HEK293 (cell line): Measurements from ENCODE around the gene SNAPC2.
A peak's percentile ranks its signal among the peaks of the same experiment; 100 is the strongest.

Experiments
- CTCF ChIA-PET: fragments of 350-600 bp; formaldehyde crosslinking; extraction: SDS; loops from one replicate; lab custom pipeline; 2021; ENCODE audit warnings: antibody characterized with exemption; lab: Yijun Ruan, JAX
- POLR2A ChIA-PET: fragments of 300-600 bp; formaldehyde crosslinking; extraction: SDS; loops from one replicate; lab custom pipeline; 2020; ENCODE audit warnings: antibody characterized with exemption, inconsistent platforms; lab: Yijun Ruan, JAX
- H3K27ac ChIP-seq: fragments of 200-500 bp; sonication (Bioruptor generic); 2 replicates; pipeline ENCODE4 v1.5.1; 2014; ENCODE audit warnings: low read depth, low read length, control low read depth, inconsistent platforms; ENCODE audit errors: extremely low read depth
- H3K36me3 ChIP-seq, 2 experiments: fragments of 200-500 bp in 1 of 2; sonication (Bioruptor generic) in 1 of 2; 1 replicate in 1 of 2; 2 replicates in 1 of 2; pipeline ENCODE4 v1.5.1; 2014 to 2017; ENCODE audit warnings: inconsistent platforms in 2 of 2, low read length in 2 of 2; ENCODE audit not compliant: control insufficient read depth in 2 of 2, insufficient read depth in 1 of 2
- H3K4me1 ChIP-seq: fragments of 200-500 bp; sonication (Bioruptor generic); 2 replicates; pipeline ENCODE4 v1.5.1; 2014; ENCODE audit warnings: mild to moderate bottlenecking, low read length, inconsistent platforms; ENCODE audit not compliant: control insufficient read depth, insufficient read depth
- H3K4me3 ChIP-seq: 2 replicates; pipeline ENCODE4 v1.5.1; 2011; ENCODE audit warnings: low read depth, mild to moderate bottlenecking, control low read depth, low read length, moderate library complexity
- H3K9me3 ChIP-seq: fragments of 200-500 bp; sonication (Bioruptor generic); 2 replicates; pipeline ENCODE4 v1.5.1; 2014; ENCODE audit warnings: low read depth, low read length, inconsistent platforms; ENCODE audit not compliant: control insufficient read depth, insufficient read depth
- KLF10 ChIP-seq: fragments of 450-650 bp; IDR thresholded peaks from 2 replicates; pipeline ENCODE4 v1.5.1; 2018; ENCODE audit warnings: missing biosample characterization, mild to moderate bottlenecking, missing genetic modification characterization
- KLF9 ChIP-seq: fragments of 450-650 bp; formaldehyde crosslinking; IDR thresholded peaks from 2 replicates; pipeline ENCODE4 v1.5.1; 2016; ENCODE audit warnings: missing biosample characterization, missing genetic modification characterization, low read depth
- MYNN ChIP-seq: fragments of 450-650 bp; formaldehyde crosslinking; IDR thresholded peaks from 2 replicates; pipeline ENCODE4 v1.5.1; 2016; ENCODE audit warnings: missing biosample characterization, missing genetic modification characterization, borderline replicate concordance
- SP2 ChIP-seq: fragments of 450-650 bp; formaldehyde crosslinking; IDR thresholded peaks from 2 replicates; pipeline ENCODE4 v1.5.1; 2016; ENCODE audit warnings: missing biosample characterization, missing genetic modification characterization
- ZFP69B ChIP-seq: fragments of 450-650 bp; formaldehyde crosslinking; IDR thresholded peaks from 2 replicates; pipeline ENCODE4 v1.5.1; 2016; ENCODE audit warnings: missing biosample characterization, missing genetic modification characterization
- ZNF114 ChIP-seq: fragments of 450-650 bp; formaldehyde crosslinking; IDR thresholded peaks from 2 replicates; pipeline ENCODE4 v1.5.0; 2017; ENCODE audit warnings: missing biosample characterization, missing genetic modification characterization
- ZNF146 ChIP-seq: fragments of 450-650 bp; formaldehyde crosslinking; IDR thresholded peaks from 2 replicates; pipeline ENCODE4 v1.5.1; 2016; ENCODE audit warnings: missing biosample characterization, missing genetic modification characterization
- ZNF239 ChIP-seq: fragments of 450-650 bp; formaldehyde crosslinking; IDR thresholded peaks from 2 replicates; pipeline ENCODE4 v1.5.1; 2016; ENCODE audit warnings: missing biosample characterization, missing genetic modification characterization
- ZNF292 ChIP-seq: fragments of 450-650 bp; formaldehyde crosslinking; IDR thresholded peaks from 2 replicates; pipeline ENCODE4 v1.5.1; 2016; ENCODE audit warnings: low read depth, missing biosample characterization, missing genetic modification characterization, borderline replicate concordance
- ZNF324 ChIP-seq: fragments of 450-650 bp; formaldehyde crosslinking; IDR thresholded peaks from 2 replicates; pipeline ENCODE4 v1.5.1; 2016; ENCODE audit warnings: missing biosample characterization, missing genetic modification characterization
- ZNF529 ChIP-seq: fragments of 450-650 bp; formaldehyde crosslinking; IDR thresholded peaks from 2 replicates; pipeline ENCODE4 v1.5.1; 2017; ENCODE audit warnings: missing genetic modification characterization, missing biosample characterization; ENCODE audit not compliant: insufficient replicate concordance
- ZNF561 ChIP-seq: fragments of 450-650 bp; IDR thresholded peaks from 2 replicates; pipeline ENCODE4 v1.5.1; 2018; ENCODE audit warnings: missing biosample characterization, missing genetic modification characterization, borderline replicate concordance
- ZNF76 ChIP-seq: fragments of 450-650 bp; formaldehyde crosslinking; IDR thresholded peaks from 2 replicates; pipeline ENCODE4; 2016; ENCODE audit warnings: low read depth, missing biosample characterization, missing genetic modification characterization, borderline replicate concordance
- ZSCAN23 ChIP-seq: fragments of 450-650 bp; formaldehyde crosslinking; IDR thresholded peaks from 2 replicates; pipeline ENCODE4 v1.5.1; 2016; ENCODE audit warnings: missing biosample characterization, missing genetic modification characterization
- TF ChIP-seq, protein P1 (sequence below): fragments of 450-650 bp; formaldehyde crosslinking; IDR thresholded peaks from 2 replicates; pipeline ENCODE4 v1.5.1; 2016; ENCODE audit warnings: missing biosample characterization, missing genetic modification characterization
- TF ChIP-seq, protein P2 (sequence below): fragments of 450-650 bp; formaldehyde crosslinking; IDR thresholded peaks from 2 replicates; pipeline ENCODE4; 2016; ENCODE audit warnings: missing biosample characterization, missing genetic modification characterization
- TF ChIP-seq, protein P3 (sequence below): fragments of 450-650 bp; formaldehyde crosslinking; IDR thresholded peaks from 2 replicates; pipeline ENCODE4 v1.5.1; 2016; ENCODE audit warnings: missing biosample characterization, missing genetic modification characterization
- TF ChIP-seq, protein P4 (sequence below): fragments of 450-650 bp; formaldehyde crosslinking; IDR thresholded peaks from 2 replicates; pipeline ENCODE4 v1.5.1; 2016; ENCODE audit warnings: missing biosample characterization, missing genetic modification characterization
- TF ChIP-seq, protein P5 (sequence below): fragments of 450-650 bp; formaldehyde crosslinking; optimal IDR thresholded peaks from 2 replicates; pipeline ENCODE3; 2016; ENCODE audit warnings: missing biosample characterization, mild to moderate bottlenecking, missing genetic modification characterization
- TF ChIP-seq, protein P6 (sequence below): fragments of 450-650 bp; formaldehyde crosslinking; IDR thresholded peaks from 2 replicates; pipeline ENCODE4 v1.5.1; 2016; ENCODE audit warnings: missing biosample characterization, missing genetic modification characterization
- TF ChIP-seq, protein P7 (sequence below): fragments of 450-650 bp; formaldehyde crosslinking; IDR thresholded peaks from 2 replicates; pipeline ENCODE4 v1.5.1; 2016; ENCODE audit warnings: missing biosample characterization, missing genetic modification characterization

Gene SNAPC2

DNA sequence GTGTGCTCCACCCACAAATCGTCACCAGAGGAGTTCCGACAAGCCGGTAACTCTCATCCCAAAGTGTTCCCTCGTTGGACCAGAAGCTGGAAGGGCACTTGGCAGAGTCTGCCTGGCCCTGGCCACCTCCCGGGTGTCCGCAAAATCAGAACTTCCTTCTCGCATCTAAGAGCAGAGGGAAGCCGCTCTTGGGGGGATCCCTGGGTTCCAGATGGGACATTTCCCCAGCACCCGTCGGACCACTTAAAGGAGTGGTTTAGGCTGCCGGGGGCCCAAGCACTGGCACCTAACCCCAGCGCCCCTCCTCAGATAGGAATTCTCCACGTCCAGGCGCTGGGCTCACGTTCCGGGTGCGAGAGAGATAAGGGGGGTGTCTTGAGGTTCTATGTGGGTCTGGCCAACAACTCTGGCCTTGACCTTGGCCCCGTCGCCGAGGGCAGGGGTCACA is 17.3 kb upstream of the SNAPC2 start (continued):
- TF ChIP-seq, protein P1, sequence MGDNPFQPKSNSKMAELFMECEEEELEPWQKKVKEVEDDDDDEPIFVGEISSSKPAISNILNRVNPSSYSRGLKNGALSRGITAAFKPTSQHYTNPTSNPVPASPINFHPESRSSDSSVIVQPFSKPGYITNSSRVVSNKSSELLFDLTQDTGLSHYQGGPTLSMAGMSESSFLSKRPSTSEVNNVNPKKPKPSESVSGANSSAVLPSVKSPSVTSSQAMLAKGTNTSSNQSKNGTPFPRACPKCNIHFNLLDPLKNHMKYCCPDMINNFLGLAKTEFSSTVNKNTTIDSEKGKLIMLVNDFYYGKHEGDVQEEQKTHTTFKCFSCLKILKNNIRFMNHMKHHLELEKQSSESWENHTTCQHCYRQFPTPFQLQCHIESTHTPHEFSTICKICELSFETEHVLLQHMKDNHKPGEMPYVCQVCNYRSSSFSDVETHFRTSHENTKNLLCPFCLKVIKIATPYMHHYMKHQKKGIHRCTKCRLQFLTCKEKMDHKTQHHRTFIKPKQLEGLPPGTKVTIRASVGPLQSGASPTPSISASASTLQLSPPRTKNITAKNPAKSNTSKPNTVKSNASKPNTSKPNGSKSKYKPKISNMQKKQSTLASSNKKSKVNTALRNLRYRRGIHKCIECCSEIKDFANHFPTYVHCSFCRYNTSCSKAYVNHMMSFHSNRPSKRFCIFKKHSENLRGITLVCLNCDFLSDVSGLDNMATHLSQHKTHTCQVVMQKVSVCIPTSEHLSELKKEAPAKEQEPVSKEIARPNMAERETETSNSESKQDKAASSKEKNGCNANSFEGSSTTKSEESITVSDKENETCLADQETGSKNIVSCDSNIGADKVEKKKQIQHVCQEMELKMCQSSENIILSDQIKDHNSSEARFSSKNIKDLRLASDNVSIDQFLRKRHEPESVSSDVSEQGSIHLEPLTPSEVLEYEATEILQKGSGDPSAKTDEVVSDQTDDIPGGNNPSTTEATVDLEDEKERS (tag by site-specific recombination) = no peak
- no peak for TF ChIP-seq KLF10 (tag by site-specific recombination)
- TF ChIP-seq, protein P2, sequence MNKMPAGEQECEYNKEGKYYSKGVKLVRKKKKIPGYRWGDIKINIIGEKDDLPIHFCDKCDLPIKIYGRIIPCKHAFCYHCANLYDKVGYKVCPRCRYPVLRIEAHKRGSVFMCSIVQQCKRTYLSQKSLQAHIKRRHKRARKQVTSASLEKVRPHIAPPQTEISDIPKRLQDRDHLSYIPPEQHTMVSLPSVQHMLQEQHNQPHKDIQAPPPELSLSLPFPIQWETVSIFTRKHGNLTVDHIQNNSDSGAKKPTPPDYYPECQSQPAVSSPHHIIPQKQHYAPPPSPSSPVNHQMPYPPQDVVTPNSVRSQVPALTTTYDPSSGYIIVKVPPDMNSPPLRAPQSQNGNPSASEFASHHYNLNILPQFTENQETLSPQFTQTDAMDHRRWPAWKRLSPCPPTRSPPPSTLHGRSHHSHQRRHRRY (tag by site-specific recombination) = no peak
- no peak for TF ChIP-seq MYNN (tag by site-specific recombination)
- TF ChIP-seq ZNF76 (tag by site-specific recombination) = no peak
- no peak for TF ChIP-seq ZNF529 (tag by site-specific recombination)
- no peak for TF ChIP-seq ZNF114 (tag by site-specific recombination)
- TF ChIP-seq ZNF292 (tag by site-specific recombination) = no peak
- TF ChIP-seq, protein P3, sequence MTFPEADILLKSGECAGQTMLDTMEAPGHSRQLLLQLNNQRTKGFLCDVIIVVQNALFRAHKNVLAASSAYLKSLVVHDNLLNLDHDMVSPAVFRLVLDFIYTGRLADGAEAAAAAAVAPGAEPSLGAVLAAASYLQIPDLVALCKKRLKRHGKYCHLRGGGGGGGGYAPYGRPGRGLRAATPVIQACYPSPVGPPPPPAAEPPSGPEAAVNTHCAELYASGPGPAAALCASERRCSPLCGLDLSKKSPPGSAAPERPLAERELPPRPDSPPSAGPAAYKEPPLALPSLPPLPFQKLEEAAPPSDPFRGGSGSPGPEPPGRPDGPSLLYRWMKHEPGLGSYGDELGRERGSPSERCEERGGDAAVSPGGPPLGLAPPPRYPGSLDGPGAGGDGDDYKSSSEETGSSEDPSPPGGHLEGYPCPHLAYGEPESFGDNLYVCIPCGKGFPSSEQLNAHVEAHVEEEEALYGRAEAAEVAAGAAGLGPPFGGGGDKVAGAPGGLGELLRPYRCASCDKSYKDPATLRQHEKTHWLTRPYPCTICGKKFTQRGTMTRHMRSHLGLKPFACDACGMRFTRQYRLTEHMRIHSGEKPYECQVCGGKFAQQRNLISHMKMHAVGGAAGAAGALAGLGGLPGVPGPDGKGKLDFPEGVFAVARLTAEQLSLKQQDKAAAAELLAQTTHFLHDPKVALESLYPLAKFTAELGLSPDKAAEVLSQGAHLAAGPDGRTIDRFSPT = 0 out of 2 replicates have a peak, but pooled peaks have one; percentile 21

DNA sequence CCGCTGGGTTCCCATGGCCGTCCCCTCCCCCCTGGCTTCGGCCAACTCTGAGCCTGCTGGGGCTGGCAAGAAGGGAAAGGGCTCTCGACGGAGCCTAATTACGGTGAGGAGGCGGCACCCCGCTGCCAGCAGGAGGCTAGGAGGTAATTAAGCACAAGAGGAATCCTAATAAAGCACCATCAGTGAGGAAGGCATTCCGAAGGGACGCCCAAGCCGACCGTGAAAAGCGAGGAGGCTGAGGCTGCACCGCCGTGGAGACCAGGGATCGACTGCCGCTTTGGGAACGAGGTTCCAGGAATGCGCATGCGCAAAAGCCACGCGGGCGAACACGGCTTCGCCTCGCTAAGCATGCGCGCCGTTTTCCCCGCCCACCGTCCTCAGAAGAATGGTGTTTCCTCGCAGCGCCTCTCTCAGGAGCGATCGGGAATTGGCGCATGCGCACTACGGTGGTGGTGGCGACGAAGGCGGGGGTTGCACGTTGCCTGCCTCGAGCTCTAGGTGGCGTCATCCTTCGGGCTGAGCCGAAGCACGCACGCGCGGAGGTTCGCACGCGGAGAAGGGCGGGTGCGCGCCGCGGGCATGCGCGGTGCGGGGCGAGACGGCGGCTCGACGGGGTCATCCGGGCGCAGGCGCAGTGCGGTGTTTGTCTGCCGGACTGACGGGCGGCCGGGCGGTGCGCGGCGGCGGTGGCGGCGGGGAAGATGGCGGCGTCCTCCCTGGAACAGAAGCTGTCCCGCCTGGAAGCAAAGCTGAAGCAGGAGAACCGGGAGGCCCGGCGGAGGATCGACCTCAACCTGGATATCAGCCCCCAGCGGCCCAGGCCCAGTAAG is 16.7 kb upstream of the SNAPC2 start, which contains the start of gene MAP2K7:
Gene MAP2K7, plus strand, starts transcription at position 634 of the 830 bp plus-strand sequence. Its CDS starts 68 bp downstream, at position 702.
- peak within 1 kb of the TSS; percentile 80 for H3K27ac ChIP-seq
- peaks cover 5% of the 10 kb centered on the region; the same call in 1 of the 2 replicates for H3K4me1 ChIP-seq
- no peaks in the 10 kb centered on the region for H3K9me3 ChIP-seq
- ChIA-PET CTCF (interaction anchor here (0.6 to 1.5 kb wide), 14 partner anchors 12 to 376 kb away, joined by 3 to 12 read pairs (median 3); partner anchors contain the start of gene SNAPC2), POLR2A (interaction anchor here (0.6 to 1.9 kb wide), 20 partner anchors 9 to 324 kb away, joined by 3 to 25 read pairs (median 6); partner anchors contain the start of genes LRRC8E, PRR36, SNAPC2 and TGFBR3L)
- H3K4me3 ChIP-seq = peak within 1 kb of the TSS; percentile 90
- peaks cover 0 to 40% of the 10 kb centered on the region in 2 experiments; a peak in 1 of 3 replicates for H3K36me3 ChIP-seq
- TF ChIP-seq ZNF561 (tag by site-specific recombination) (peak; percentile 60; the same call in 1 of the 2 replicates), KLF10 (tag by site-specific recombination) (0 out of 2 replicates have a peak, but pooled peaks have one; percentile 25), ZFP69B (tag by site-specific recombination) (0 out of 2 replicates have a peak, but pooled peaks have one; percentile 31), SP2 (tag by site-specific recombination) (peak; percentile 89), ZSCAN23 (tag by site-specific recombination) (no peak), KLF9 (tag by site-specific recombination) (peak; percentile 27; the same call in 1 of the 2 replicates), ZNF146 (tag by site-specific recombination) (peak; percentile 18; the same call in 1 of the 2 replicates), ZNF324 (tag by site-specific recombination) (no peak), ZNF239 (tag by site-specific recombination) (no peak)
- TF ChIP-seq, protein P4, sequence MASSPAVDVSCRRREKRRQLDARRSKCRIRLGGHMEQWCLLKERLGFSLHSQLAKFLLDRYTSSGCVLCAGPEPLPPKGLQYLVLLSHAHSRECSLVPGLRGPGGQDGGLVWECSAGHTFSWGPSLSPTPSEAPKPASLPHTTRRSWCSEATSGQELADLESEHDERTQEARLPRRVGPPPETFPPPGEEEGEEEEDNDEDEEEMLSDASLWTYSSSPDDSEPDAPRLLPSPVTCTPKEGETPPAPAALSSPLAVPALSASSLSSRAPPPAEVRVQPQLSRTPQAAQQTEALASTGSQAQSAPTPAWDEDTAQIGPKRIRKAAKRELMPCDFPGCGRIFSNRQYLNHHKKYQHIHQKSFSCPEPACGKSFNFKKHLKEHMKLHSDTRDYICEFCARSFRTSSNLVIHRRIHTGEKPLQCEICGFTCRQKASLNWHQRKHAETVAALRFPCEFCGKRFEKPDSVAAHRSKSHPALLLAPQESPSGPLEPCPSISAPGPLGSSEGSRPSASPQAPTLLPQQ (tag by site-specific recombination) = peak; percentile 59
- TF ChIP-seq, protein P5, sequence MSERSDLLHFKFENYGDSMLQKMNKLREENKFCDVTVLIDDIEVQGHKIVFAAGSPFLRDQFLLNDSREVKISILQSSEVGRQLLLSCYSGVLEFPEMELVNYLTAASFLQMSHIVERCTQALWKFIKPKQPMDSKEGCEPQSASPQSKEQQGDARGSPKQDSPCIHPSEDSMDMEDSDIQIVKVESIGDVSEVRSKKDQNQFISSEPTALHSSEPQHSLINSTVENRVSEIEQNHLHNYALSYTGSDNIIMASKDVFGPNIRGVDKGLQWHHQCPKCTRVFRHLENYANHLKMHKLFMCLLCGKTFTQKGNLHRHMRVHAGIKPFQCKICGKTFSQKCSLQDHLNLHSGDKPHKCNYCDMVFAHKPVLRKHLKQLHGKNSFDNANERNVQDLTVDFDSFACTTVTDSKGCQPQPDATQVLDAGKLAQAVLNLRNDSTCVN = peak; percentile 97
- TF ChIP-seq, protein P6, sequence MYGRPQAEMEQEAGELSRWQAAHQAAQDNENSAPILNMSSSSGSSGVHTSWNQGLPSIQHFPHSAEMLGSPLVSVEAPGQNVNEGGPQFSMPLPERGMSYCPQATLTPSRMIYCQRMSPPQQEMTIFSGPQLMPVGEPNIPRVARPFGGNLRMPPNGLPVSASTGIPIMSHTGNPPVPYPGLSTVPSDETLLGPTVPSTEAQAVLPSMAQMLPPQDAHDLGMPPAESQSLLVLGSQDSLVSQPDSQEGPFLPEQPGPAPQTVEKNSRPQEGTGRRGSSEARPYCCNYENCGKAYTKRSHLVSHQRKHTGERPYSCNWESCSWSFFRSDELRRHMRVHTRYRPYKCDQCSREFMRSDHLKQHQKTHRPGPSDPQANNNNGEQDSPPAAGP (tag by site-specific recombination) = peak; percentile 73; the same call in 1 of the 2 replicates
- TF ChIP-seq, protein P7, sequence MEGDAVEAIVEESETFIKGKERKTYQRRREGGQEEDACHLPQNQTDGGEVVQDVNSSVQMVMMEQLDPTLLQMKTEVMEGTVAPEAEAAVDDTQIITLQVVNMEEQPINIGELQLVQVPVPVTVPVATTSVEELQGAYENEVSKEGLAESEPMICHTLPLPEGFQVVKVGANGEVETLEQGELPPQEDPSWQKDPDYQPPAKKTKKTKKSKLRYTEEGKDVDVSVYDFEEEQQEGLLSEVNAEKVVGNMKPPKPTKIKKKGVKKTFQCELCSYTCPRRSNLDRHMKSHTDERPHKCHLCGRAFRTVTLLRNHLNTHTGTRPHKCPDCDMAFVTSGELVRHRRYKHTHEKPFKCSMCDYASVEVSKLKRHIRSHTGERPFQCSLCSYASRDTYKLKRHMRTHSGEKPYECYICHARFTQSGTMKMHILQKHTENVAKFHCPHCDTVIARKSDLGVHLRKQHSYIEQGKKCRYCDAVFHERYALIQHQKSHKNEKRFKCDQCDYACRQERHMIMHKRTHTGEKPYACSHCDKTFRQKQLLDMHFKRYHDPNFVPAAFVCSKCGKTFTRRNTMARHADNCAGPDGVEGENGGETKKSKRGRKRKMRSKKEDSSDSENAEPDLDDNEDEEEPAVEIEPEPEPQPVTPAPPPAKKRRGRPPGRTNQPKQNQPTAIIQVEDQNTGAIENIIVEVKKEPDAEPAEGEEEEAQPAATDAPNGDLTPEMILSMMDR (tag by site-specific recombination) = peak; percentile 100
